Colonic mucosa (tissue), 4 donors: ENCODE data around the gene SNAI1. TPM values are rescaled to one million over a fixed set of nuclear protein-coding genes. Genes with fewer than 3 reads are reported as not detected.
"Not testable (repeated sequence)": the region's sequence is repeated elsewhere in the genome, so short reads cannot be mapped to it uniquely, and the experiment has no call there.

Source experiments
- DNase-seq: peaks from one replicate; pipeline ENCODE4 v3.0.0-alpha.2; 2020
- H3K27ac ChIP-seq: fragments of 200-600 bp; one replicate; pipeline ENCODE4 v1.8.0; 2021
- H3K27me3 ChIP-seq: fragments of 200-600 bp; one replicate; pipeline ENCODE4 v1.8.0; 2021
- H3K36me3 ChIP-seq: fragments of 200-600 bp; one replicate; pipeline ENCODE4 v1.8.0; 2021
- H3K4me1 ChIP-seq: fragments of 200-600 bp; one replicate; pipeline ENCODE4 v1.8.0; 2021; ENCODE audit warnings: mild to moderate bottlenecking
- H3K4me3 ChIP-seq: fragments of 200-600 bp; one replicate; pipeline ENCODE4 v1.8.0; 2021
- H3K9ac ChIP-seq, 2 donors: one replicate each; pipeline ENCODE4 v1.7.0; 2013; ENCODE audit warnings: control low read depth in 2 of 2, low read depth in 2 of 2, low read length in 2 of 2
- H3K9me3 ChIP-seq: fragments of 200-600 bp; one replicate; pipeline ENCODE4 v1.8.0; 2021
- intact Hi-C: fragments of 100-400 bp; cut with DNase I; formaldehyde crosslinking; loops from one replicate; pipeline ENCODE4 v1.14.1; 2022
- total RNA-seq, 2 donors: library from RNA; stranded (reverse); fragmentation: NEBNext Ultra II Directional in 1 of 2; extraction: Animal tissue kit (Norgen Biotek cat#: 25700) in 1 of 2; gene quantifications; one replicate each; pipeline ENCODE4 v1.2.1, GENCODE V29; 2021
- TF ChIP-seq, protein P1 (sequence below): fragments of 200-600 bp; IDR thresholded peaks from one replicate; pipeline ENCODE4 v1.8.0; 2022; ENCODE audit warnings: antibody characterized with exemption, mild to moderate bottlenecking
- donor health status: healthy.
- donor health status: DM: no; HTN: no; CAD: no.
- donor health status: DM: no; HTN: no; CAD: no.

The SNAI1 gene
- total RNA-seq, 2 donors from 2014 or later, result 0.59 to 4.5 TPM

GRCh38 chr20:49993301-49993751 is 10.5 kb downstream of the SNAI1 start:
- TF ChIP-seq, protein P1, sequence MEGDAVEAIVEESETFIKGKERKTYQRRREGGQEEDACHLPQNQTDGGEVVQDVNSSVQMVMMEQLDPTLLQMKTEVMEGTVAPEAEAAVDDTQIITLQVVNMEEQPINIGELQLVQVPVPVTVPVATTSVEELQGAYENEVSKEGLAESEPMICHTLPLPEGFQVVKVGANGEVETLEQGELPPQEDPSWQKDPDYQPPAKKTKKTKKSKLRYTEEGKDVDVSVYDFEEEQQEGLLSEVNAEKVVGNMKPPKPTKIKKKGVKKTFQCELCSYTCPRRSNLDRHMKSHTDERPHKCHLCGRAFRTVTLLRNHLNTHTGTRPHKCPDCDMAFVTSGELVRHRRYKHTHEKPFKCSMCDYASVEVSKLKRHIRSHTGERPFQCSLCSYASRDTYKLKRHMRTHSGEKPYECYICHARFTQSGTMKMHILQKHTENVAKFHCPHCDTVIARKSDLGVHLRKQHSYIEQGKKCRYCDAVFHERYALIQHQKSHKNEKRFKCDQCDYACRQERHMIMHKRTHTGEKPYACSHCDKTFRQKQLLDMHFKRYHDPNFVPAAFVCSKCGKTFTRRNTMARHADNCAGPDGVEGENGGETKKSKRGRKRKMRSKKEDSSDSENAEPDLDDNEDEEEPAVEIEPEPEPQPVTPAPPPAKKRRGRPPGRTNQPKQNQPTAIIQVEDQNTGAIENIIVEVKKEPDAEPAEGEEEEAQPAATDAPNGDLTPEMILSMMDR, result no peak
- Histone ChIP-seq H3K9me3 (no peaks in the 10 kb centered on the region), H3K4me1 (no peaks in the 10 kb centered on the region), H3K36me3 (no peaks in the 10 kb centered on the region), H3K9ac (no peak overlapping the region), H3K27me3 (no peaks in the 10 kb centered on the region), H3K27ac (no peak overlapping the region), H3K4me3 (no peak overlapping the region)
- intact Hi-C loops, result no loop called here
- DNase-seq, result no peak

DNA sequence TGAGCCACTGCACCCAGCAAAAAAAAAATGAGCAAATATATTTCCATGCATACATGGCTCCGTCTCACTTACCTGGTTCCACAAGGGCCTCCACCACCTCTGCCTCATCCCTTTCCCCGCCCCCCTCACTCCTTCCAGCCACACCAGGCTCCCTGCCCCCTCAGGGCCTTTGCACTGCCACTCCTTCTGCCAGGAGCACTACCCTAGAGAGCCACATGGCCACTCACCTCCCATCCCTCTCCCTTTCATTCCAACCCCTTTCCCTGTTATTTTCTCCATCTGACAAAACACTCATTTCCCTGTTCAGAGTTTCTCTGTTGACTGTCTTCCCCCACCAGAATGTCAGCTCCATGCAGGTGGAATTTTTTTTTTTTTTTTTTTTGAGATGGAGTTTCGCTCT is 12.8 kb downstream of the SNAI1 start:
- Histone ChIP-seq H3K27ac (no peak overlapping the region), H3K9ac (no peak overlapping the region), H3K4me3 (no peak overlapping the region), H3K36me3 (no peaks in the 10 kb centered on the region), H3K27me3 (no peaks in the 10 kb centered on the region), H3K4me1 (no peaks in the 10 kb centered on the region), H3K9me3 (no peaks in the 10 kb centered on the region)
- TF ChIP-seq, protein P1, result no peak
- intact Hi-C loops, result no loop called here
- DNase-seq, result no peak

- H3K4me1 ChIP-seq, H3K9ac ChIP-seq, H3K9me3 ChIP-seq, H3K27me3 ChIP-seq, H3K27ac ChIP-seq, DNase-seq, H3K4me3 ChIP-seq, intact Hi-C loops, H3K36me3 ChIP-seq: not testable (repeated sequence)
These were observed 15.9 kb downstream of the SNAI1 start for GRCh38 chr20:49998478-49999188.

DNA sequence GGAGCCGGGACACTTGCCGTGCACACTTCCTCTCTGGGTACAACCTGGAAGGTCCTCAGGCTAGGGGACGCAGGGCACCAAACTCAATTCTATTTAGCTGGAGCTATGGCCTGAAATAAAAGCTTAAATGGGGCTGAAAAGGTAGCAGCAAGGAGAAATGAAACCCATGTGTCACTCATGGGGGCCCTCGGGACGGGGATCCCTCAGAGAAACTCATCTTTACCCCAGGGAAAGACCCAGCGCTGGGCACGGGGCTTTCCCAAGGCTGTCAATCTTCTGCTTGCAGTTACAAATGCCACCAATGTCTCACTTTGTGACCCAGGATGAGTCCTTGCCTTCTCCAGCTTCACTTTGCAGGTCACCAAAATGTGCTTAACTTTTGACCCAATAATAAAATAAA is 16.5 kb downstream of the SNAI1 start:
- Histone ChIP-seq H3K36me3 (no peaks in the 10 kb centered on the region), H3K27ac (no peak overlapping the region), H3K4me3 (no peak overlapping the region), H3K4me1 (no peaks in the 10 kb centered on the region), H3K9ac (no peak overlapping the region), H3K9me3 (no peaks in the 10 kb centered on the region), H3K27me3 (no peaks in the 10 kb centered on the region)
- no peak for DNase-seq
- TF ChIP-seq, protein P1, result no peak
- intact Hi-C loops, result no loop called here

DNA sequence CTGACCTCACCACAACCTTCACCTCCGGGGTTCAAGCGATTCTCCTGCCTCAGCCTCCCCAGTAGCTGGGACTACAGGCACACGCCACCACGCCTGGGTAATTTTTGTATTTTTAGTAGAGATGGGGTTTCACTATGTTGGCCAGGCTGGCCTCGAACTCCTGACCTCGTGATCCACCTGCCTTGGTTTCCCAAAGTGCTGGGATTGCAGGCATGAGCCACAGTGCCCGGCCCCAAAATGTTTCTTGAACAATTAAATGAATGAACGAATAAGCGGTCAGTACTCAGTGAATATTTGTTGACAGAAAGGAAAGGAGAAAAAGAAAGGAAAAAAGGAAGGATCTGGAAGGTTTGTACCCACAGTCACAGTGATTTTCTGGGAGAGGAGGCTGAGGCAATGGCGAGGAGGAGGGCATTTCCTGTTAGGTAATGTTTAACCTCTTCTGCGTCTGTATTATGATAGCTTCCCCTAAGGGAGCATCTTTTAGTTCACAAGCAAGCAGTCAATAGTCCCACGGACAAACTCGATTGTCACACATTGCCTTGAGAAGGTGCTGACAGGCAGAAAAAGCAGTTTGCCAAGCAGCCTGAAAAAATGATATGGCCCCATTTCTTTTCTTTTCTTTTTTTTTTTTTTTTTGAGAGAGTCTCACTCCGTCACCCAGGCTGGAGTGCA is 17.9 kb downstream of the SNAI1 start:
- H3K4me3 ChIP-seq, H3K9me3 ChIP-seq, H3K27me3 ChIP-seq, DNase-seq, H3K4me1 ChIP-seq, H3K9ac ChIP-seq, intact Hi-C loops, H3K27ac ChIP-seq, H3K36me3 ChIP-seq: not testable (repeated sequence)

DNA sequence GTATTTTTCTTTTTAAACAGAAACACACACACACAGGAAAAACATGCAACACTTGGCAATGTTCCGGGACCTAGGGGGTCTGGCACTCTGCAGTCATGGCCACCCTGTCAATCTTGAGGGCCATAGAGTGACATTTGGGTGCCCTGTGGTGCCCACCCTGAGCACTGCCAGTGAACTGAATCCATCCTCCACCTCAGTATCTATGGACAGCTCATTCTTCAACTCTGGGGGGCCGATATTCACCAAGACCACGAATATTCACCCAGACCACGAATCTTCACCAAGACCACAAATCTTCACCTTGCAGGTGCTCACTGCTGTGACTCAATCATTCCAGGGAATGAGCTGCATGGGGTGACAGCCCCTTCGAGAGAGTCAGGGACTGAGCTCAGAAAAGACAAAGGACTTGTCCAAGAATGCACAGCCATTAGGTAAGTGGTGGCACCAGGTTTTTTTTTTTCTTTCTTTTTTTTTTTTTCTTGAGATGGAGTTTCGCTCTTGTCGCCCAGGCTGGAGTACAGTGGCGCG is 19.1 kb downstream of the SNAI1 start:
- no peak overlapping the region for H3K9ac ChIP-seq
- TF ChIP-seq, protein P1, result no peak
- intact Hi-C loops, result no loop called here

More for the DNA sequence above, 19.1 kb downstream of the SNAI1 start:
- Histone ChIP-seq H3K27ac (no peak overlapping the region), H3K4me3 (no peak overlapping the region), H3K4me1 (no peaks in the 10 kb centered on the region), H3K9me3 (no peaks in the 10 kb centered on the region), H3K36me3 (no peaks in the 10 kb centered on the region), H3K27me3 (no peaks in the 10 kb centered on the region)
- DNase-seq, result no peak
